GM19238 (cell line): ENCODE data around the gene MAP4K5.
"Not testable (repeated sequence)": the region's sequence is repeated elsewhere in the genome, so short reads cannot be mapped to it uniquely, and the experiment has no call there.

Source experiments
- DNase-seq: peaks from one replicate; pipeline ENCODE4 v3.0.0; 2011; ENCODE audit warnings: low spot score; ENCODE audit not compliant: insufficient read length

The MAP4K5 gene

DNA sequence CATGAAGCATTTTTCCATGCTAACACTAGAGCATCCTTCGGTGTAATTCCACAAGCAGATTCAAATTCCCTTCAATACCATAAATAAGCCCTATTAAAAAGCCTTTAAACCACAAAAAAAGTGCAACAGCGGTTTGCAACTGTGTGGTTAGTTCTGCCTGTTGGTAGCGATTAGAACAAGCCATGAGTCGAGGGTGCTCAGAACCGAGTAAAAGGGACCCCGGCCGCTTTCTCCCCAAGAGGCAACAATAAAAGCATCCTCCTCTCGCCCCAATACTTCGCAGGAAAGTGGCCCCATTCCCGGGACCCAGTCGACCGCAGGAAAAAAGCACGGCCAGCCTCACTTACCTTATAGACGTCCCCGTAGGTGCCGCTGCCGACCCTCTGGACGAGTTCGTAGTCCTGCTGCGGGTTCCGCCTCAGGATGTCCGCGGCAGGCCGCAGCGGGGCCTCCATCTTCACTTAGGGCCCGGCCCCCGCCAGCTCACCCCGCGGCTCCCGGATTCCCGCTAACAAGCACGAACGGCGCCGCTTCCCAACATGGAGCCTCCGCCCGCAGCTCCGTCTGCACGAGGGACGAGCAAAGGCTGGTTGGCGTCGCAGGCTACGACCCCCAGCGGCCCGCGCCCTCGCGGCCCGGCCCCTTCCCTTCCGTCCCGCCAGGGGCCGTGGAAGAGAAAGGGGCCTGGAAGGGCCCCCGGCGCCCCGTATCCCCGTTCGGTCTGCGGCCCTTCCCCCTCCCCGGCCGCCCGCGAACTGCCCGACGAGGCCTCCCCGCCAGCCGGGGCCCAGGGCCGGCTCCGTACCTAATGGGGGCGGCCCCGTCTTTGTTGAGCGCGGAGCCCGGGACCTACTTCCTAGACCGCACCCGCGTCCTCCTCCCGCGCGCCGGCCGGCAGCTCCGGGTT is 521 bp downstream of the MAP4K5 start:
- no peak for DNase-seq

DNA sequence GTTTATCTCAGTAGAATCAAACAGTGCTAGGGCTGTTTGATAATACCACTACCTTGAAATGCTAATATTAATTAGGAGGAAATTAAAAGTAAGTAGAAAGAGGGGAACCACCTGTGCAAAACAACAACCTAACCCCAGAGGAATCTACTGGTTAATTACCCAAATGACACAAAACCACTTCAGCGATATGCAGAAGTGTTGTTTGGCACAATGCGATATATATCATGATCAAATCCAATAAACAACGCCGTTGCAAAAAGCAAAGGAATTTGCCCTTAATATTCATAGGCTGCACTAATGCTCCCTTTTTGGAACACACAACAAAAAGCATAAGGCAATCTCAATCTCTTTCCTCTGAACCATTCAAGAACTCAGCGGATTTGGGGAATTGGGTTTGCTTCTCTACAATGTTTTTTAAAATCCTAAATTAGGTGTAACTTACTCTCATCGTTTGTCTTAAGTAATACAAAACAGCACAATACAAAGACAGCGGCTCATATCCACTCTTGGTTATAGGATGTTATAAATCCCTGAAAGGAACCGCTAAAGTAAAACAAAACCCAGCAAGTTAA is 1.5 kb downstream of the MAP4K5 start:
- DNase-seq = no peak

DNA sequence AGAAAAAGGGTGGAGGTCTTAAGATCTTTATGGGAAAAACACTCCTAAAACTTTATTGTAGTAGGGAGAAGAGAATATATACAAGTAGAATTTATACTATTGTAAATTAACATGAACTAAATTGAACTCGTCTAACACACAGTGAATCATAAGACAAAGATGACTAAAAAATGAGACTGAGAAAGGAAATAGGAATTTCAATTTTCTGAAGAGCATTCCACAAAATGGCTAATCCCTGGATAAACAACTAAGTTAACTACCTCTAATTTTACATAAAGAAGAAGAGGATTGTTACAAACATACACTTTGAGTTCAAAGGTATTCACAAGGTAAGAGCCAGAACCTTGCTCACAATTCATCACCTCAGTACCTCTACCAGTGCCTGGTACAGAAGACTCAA is 2.0 kb downstream of the MAP4K5 start:
- DNase-seq = no peak

DNA sequence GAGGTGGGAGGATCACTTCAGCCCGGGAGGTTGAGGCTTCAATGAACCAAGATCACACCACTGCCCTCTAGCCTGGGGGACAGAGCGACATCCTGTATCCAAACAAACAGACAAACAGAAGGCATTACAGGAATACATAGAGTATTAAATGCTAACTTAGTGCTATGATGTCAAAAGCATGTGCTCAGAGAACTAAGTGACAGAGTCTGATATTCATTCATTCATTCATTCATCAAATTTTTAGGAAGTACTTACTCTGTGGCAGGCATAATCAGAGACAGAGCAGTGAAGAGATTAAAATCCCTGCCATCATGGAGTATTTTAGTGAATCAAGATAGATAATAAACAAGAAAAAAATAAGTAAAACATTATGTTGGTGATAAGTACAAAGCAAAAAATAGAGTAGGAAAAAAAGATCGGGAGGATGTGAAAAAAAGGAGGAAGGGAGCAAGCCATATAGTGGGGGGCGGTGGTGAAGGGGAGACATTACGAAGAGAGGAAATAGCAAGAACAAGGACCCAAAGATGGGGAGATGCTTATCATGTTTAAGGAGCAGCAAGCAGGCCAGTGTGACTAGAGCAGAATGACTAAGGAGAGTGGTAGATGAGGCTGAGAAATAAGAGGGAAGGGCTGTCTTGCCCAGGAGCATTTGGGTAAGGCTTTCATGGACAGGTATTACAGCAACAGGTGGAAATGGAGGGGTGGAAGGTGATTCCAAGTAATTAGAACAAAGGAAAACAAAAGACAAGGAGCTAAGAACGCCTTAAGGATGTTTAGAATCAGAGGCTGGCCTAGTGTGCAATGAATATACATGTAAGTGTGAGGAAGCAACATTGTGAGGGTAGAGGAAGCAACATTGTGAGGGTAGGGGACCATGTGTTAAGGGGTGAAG is 2.8 kb downstream of the MAP4K5 start:
- DNase-seq = no peak

DNA sequence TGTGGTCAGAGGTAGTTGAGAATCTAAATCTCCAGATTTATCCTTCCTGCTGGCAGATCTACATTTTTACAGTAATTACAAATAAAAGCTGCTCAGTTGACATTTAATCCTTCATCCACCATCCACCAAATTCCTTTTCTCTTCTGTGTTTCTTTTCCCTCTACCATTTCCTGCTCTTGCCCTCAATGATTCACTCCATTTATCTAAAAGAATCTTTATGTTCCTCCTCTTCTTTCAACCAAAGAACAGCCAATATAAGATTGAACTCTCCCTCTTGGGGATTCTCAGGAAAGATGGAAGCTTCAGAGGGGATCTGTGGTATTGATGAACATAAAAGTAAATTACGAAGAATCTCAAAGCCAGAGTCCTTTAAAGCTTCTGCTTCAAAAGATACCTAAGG is 4.4 kb downstream of the MAP4K5 start:
- DNase-seq = no peak

DNA sequence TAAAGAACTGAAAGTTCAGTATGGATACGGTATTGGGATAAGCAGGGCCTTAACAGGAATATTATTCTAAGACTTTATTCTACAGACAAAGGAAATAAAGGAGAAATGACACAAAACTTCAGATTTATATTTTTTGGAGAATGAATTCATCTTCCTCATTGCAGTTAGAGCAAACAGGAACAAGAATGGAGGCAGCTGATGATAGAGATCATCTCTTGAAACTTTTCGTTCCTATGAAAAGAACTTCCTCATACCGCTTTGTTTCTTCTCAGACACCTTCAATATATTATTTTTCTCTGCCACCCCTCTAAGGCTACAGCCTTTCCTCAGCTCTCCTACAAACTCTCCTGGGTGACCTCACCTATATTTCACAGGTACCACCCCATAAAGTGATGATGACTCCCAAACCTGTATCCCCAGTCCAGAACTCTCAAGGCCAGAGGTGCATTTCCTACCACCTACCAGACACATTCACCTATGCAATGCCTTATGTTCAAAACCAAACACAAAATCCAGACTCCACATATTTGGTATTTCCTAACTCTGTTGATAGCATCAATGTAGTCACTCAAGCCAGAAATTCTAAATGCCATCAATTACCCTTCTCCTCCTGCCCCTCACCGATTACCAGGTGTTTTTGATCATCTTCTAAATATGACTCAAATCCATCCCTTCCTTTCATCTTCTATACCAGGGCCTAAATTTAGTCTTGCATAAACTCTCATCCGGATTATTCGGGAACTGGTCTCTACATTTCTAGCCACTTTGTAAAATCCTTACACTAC is 7.4 kb downstream of the MAP4K5 start:
- DNase-seq = no peak

DNA sequence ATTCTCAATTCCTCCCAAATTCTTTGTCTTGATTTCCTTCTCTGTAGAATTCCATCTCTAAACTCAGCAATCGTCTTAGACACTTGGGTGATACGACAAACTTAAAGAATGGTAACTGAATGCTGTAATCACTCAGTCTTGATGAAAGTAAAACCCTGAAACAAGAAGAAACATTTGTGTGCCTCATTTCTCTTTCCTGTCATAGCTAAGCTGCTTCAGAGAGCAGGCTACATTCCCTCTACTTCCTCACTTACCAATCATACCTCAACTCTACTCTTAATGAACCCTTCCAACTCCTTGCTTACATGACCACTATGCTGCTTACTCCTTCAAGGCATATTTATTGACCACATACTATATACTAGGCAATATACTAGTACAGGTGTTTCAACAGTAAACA is 8.3 kb downstream of the MAP4K5 start:
- no peak for DNase-seq

DNA sequence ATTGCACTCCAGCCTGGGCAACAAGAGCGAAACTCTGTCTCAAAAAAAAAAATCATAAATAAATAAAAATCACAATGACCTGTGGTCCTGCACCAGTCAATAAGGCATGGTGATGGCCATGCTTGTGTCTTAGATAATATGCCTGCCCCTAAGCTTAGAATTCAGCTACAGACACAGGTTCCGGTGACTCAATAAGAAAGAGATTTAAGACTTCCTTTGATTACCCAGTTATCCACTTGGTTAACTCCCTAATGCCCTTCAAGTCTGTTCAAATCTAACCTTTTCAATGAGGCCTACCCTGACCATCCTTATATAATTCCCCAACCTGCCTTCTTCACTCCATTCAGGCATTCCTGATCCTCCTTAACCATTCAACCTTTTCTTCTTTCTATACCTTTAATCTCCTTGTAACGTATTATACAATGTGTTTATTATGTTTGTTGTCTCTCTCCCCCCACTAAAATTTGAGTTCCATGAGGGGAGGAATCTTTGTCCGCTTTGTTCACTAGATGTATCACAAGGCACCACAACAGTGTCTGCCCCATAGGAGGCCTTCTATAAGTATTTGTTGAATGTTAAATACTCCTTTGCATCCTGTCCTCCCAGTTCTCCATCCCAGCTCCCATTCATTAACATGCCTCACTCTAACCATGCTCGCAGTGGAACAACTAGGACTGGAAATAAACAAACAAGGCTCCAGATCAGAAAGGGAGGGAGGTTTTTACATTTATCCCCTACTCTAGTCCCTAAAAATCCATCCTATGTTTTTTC is 8.9 kb downstream of the MAP4K5 start:
- no peak for DNase-seq

DNA sequence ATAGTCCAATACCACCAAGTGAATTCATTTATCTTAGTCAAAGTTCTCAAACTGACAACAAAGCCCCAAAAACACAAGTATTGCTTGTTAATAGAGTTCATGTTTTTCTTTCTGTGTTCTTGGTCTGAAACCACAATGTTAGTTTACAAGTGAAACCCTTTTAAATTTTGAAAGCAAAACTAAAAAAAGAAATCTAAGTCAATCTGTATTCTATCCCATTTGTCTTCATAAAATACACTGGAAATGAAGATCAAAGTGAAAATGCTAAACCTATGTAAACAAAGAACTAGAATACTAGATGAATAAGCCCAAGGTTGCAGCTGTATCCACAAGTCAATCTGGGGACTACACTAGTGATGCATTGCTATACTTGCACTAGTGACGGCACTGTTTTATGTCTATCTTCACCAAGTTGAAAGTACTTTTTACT is 10.4 kb downstream of the MAP4K5 start:
- no peak for DNase-seq

DNA sequence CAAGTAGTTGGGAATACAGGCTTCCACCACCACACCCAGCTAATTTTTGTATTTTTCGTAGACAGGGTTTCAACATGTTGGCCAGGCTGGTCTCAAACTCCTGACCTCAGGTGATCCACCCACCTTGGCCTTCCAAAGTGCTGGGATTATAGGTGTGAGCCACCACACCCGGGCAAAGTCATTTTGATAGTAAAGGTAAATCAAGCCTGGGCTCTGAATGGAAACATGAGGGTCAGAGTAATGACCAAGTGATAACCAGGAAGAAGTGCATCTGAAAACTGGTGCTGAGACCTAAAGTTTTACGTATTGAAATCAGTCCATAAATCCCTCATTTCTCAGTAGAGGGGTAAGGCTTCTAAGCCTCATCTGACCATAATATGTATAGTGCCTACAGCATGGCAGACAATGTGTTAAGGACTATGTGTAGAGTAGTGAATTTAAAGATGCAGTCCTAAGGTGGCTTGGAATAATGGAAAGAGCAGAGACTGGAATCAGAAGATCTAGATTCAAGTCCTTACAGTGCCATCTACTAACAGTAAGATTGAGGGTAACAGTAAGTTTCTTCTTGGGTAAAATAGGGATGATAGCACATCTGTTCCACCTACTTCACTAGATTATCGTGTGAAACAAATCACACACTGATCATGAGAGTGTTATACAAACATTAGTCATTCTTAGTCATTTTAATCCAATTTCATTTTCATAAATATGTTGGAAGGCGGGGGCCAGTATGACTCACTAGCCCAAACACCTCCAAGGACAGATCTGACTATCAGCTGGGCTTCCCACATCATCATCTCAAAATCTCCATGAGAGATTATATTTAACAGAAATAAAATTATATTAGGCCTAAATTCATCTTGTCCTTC is 11.2 kb downstream of the MAP4K5 start:
- DNase-seq = no peak

DNA sequence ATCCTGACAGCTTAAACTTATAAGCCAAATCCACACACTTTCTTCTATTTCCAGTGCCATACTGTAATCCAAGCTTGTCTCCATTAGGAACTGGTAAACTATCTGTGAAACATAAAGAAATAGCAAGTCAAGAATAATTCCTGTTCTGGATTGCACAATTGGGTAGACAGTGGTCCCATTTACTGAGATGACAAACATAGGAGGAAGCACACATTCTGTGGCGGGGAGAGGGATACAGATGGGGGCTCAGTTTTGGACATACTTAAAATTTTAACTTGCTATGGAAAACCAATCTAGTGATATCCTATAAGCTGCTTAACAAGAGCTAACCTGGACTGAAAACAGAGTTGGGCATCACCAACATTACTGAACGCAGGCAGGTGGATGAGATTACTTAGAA is 16.3 kb downstream of the MAP4K5 start:
- DNase-seq = no peak

DNA sequence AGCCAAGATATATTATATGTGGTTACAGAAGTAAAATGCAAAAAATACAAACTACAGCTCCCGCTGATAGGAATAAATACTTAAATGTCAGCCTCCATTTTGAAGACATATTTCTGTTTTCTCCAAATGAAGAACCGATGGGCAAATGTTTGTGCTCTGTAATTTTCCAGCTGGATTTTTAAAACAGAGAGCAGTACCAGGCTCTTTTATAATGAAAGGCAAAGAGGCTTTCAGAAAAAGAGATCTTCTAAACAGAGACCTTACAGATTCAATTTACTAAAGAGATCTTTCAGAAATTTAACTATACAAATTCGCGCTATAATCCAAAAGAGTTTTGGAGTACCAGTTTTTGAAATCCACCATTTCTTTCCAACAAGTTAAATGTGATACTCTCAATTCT is 19.9 kb downstream of the MAP4K5 start:
- no peak for DNase-seq

DNA sequence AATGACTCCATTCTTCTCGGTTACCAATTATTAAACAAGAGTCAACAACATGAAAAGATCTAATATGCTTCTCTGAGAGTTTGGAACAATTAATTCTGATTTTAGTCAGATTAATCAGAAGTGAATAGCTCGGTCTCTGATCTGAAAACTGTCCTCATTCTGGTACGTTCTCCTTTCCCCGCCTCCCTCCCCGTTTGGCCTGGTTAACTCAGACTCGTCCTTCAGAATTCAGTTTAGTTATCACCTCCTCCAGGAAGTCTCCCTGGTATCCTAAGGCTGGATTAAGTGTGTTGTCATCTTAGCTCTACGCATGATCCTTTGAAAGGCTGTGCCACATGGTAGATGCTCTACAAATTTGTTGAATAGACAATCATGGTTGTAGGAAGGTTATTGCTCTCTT is 22.2 kb downstream of the MAP4K5 start:
- no peak for DNase-seq

DNA sequence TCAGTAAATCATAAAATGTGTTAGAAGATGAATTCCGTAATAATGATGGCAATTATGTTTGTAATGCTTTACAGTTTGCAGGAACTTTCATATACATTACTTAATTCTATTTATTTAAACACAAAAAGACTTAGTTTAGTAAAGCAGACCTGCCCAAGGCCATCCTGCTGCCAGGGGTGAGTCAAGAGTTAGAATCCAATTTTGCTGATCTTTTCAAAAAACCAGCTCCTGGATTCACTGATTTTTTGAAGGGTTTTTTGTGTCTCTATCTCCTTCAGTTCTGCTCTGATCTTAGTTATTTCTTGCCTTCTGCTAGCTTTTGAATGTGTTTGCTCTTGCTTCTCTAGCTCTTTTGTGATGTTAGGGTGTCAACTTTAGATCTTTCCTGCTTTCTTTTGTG is 25.3 kb downstream of the MAP4K5 start:
- not testable (repeated sequence) for DNase-seq

DNA sequence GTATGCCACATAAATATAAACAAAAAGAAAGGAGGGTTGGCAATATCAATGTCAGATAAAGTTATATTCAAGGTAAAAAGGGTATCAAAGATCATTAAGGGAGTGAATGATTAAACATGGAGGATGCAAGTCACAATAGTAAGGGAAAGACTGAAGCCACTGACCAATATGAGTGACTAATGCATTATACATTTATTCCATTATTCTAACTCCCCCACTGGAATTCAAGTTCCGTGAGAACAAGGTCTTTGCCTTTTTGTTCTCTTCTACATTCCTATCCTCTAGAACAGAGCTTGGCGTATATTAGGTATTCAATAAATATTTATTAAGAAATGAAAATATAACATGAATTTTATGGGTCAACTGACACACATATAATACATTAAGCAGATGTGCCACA is 30.7 kb downstream of the MAP4K5 start:
- no peak for DNase-seq

DNA sequence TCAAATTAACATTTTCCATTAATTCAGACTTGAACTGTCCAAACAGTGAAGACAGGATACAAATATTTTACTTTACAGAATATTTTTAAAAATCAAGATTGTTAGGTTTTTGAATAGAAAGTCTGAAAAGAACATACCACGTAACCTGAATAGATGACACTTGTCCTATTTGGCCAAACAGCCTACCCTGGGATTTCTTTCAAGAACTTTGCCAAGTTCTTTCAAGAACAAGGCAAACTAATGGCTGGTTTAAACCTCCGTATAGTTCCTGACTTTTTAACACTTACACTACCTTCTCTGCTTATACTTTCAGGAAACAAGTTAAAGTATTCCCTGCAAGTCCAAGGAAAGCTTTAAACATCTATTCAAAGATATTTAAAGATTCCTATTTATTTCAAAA is 35.0 kb downstream of the MAP4K5 start:
- no peak for DNase-seq

DNA sequence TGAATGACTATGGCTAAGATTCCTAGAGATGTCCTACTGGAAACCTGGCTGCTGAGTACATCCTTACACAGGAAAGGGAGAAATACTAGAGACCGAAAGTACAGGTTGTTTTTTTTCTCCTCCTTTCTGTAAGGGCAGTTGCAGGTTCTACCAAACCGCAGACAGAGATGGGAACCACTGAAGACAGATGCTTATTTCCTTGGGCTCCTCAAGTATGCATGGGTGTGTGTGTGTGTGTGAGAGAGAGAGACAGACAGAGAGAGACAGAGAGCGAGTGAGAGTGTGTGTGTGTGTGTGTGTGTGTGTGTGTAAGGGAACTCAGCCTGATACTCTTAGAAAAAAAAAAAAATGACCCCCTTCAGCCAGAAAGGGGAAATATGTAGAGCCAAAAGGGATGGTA is 42.5 kb downstream of the MAP4K5 start:
- no peak for DNase-seq

DNA sequence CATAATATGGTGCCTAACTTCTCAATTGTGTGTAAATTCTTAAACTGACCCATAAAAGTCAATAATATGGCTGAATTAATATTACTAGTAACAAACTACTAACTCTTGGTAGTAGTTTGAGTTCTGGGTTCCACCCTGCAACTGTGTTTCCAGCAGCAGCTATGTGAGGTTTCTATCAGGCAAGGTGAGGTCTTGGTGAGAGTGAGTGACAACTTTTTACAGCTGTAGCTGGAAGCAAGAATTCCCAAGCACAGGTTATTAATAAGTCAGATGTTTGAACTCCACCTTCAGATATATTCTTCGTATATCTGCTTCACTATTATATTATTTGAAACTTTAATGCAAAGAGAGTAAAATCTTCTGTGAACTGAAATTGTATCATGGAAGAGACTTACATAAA is 43.8 kb downstream of the MAP4K5 start:
- no peak for DNase-seq

DNA sequence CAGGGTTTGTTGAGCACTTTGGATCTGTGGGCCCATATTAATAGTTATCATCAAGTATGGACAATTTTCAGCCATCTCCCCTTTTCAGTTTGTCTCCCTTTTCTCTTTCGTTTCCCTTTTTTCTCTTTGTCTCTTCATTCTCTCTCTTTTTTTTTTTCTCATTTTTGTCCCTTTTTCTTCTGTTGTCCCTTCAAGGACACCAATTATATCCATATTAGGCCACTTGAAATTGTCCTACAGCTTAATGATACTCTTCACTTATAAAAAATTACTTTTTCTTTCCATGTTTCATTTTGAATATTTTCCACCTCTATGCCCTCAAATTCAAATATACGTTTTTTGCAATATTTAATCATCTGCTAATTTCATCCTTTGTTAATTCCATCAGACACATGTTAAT is 53.3 kb downstream of the MAP4K5 start:
- DNase-seq = no peak

DNA sequence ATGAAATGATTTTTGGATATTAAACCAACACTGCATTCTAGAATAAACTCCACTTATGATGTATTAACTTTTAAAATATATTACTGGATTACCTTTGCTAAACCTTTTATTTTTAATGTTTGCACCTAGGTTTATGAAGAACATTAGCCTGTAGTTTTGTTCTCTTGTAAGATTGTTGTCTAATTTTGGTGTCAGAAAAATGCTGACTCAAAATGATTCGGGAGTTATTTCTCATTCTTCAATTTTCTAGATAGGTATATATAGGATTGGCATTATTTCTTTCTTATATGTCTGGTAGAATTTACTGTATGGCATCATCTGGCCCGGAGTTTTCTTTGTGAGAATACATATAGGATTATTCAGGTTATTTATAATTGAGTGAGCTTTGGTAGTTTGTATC is 54.6 kb downstream of the MAP4K5 start:
- no peak for DNase-seq
